NB4 (cell line): ENCODE data around the gene LCN6.
A peak's percentile ranks its signal among the peaks of the same experiment; 100 is the strongest.

Experiments
- DNase-seq: peaks from one replicate; pipeline ENCODE4 v3.0.0; 2010; ENCODE audit warnings: low read depth
- H3K4me3 ChIP-seq: one replicate; pipeline ENCODE4 v1.5.1; 2011; ENCODE audit warnings: mild to moderate bottlenecking, low read depth, low read length, moderate library complexity
- CTCF ChIP-seq: IDR thresholded peaks from one replicate; pipeline ENCODE4 v1.5.1; 2012; ENCODE audit warnings: low read depth, low read length
- MAX ChIP-seq: IDR thresholded peaks from 2 replicates; pipeline ENCODE4 v1.6.1; 2011; ENCODE audit warnings: low read depth, low read length
- MYC ChIP-seq: IDR thresholded peaks from 2 replicates; pipeline ENCODE4 v1.6.1; 2011; ENCODE audit warnings: low read depth, low read length
- POLR2A ChIP-seq: IDR thresholded peaks from 2 replicates; pipeline ENCODE4 v1.6.1; 2011; ENCODE audit warnings: mild to moderate bottlenecking; ENCODE audit not compliant: insufficient read length; ENCODE audit errors: extremely low read depth

LCN6 gene

GRCh38 chr9:136742591-136743391 lies 5.5 kb downstream of the LCN6 start, which contains the start of gene LCN10:
LCN10 (minus strand) TSS chr9:136742940; CDS start chr9:136742903, 37 bp downstream.
- no peak within 1 kb of the TSS for H3K4me3 ChIP-seq
- DNase-seq, result no peak
- TF ChIP-seq CTCF (peak; percentile 27), POLR2A (no peak)

GRCh38 chr9:136741883-136742571 lies 6.3 kb downstream of the LCN6 start:
- TF ChIP-seq MAX, result no peak
- no peak for TF ChIP-seq POLR2A
- TF ChIP-seq MYC, result no peak
- TF ChIP-seq CTCF, result no peak
- H3K4me3 ChIP-seq, result no peak overlapping the region
- no peak for DNase-seq

GRCh38 chr9:136740971-136741882 lies 7.1 kb downstream of the LCN6 start:
- DNase-seq, result no peak
- no peak overlapping the region for H3K4me3 ChIP-seq

GRCh38 chr9:136740491-136740890 lies 7.8 kb downstream of the LCN6 start:
- no peak for DNase-seq
- no peak overlapping the region for H3K4me3 ChIP-seq
- TF ChIP-seq MAX (no peak), POLR2A (no peak), CTCF (no peak), MYC (no peak)

More at GRCh38 chr9:136740971-136741882, 7.1 kb downstream of the LCN6 start:
- no peak for TF ChIP-seq MAX
- TF ChIP-seq CTCF, result no peak
- no peak for TF ChIP-seq MYC
- TF ChIP-seq POLR2A, result no peak

GRCh38 chr9:136740069-136740468 lies 8.3 kb downstream of the LCN6 start:
- TF ChIP-seq POLR2A, result no peak
- H3K4me3 ChIP-seq, result no peak overlapping the region
- DNase-seq, result no peak

GRCh38 chr9:136739509-136739908 lies 8.8 kb downstream of the LCN6 start:
- no peak for DNase-seq
- H3K4me3 ChIP-seq, result no peak overlapping the region
- no peak for TF ChIP-seq CTCF
- no peak for TF ChIP-seq POLR2A
- TF ChIP-seq MYC, result no peak
- TF ChIP-seq MAX, result no peak
